GM12878 (cell line): ENCODE data around the gene KCNN3. TPM values are rescaled to one million over a fixed set of nuclear protein-coding genes. Genes with fewer than 3 reads are reported as not detected.

Source experiments
- ATAC-seq: fragments of 200-7000 bp; cut with Tn5 transposase; 3 replicates; pipeline ENCODE4 v1.9.1; 2020; ENCODE audit warnings: mild to moderate bottlenecking, moderate library complexity
- BruUV-seq: library from RNA; stranded (reverse); fragments of 400-500 nt; replicated peaks from 2 replicates; lab custom pipeline; 2021; lab: Mats Ljungman, UMichigan
- CTCF ChIA-PET: fragments of 300-600 bp; sonication (Branson Sonifier 250); formaldehyde crosslinking; extraction: SDS; loops from one replicate; lab custom pipeline; 2021; ENCODE audit warnings: inconsistent platforms; lab: Yijun Ruan, JAX
- POLR2A ChIA-PET: fragments of 350-600 bp; formaldehyde crosslinking; extraction: SDS; loops from one replicate; lab custom pipeline; 2021; ENCODE audit warnings: inconsistent platforms; lab: Charles Lee
- RAD21 ChIA-PET: fragments of 300-600 bp; sonication (Branson Sonifier 250); formaldehyde crosslinking; loops from one replicate; lab custom pipeline; 2023; ENCODE audit warnings: antibody characterized with exemption; ENCODE audit not compliant: unreplicated experiment; lab: Charles Lee
- SMC1A ChIA-PET: fragments of 300-600 bp; sonication (Branson Sonifier 250); formaldehyde crosslinking; loops from one replicate; lab custom pipeline; 2023; ENCODE audit not compliant: unreplicated experiment, uncharacterized antibody; lab: Charles Lee
- DNase-seq: peaks from one replicate; pipeline ENCODE4 v3.0.0-alpha.2; 2011; ENCODE audit warnings: low read depth, low spot score
- FAIRE-seq: peaks from 3 replicates; lab custom pipeline; 2011; peaks lifted over from hg19 to GRCh38; lab: Jason Lieb, UNC
- H2AFZ ChIP-seq: 2 replicates; pipeline ENCODE4 v1.6.0; 2011; ENCODE audit warnings: low read depth, low read length, control low read depth; ENCODE audit not compliant: control insufficient read depth
- H3K27ac ChIP-seq: 2 replicates; pipeline ENCODE4 v1.5.1; 2011; ENCODE audit warnings: control low read depth; ENCODE audit not compliant: control insufficient read depth, insufficient read depth
- H3K27me3 ChIP-seq, 2 experiments: replicated peaks in 1 of 2; 2 replicates each; pipeline versions ENCODE4 v1.6.0 to v1.6.1; 2011; ENCODE audit warnings: low read length in 1 of 2; ENCODE audit not compliant: control insufficient read depth in 2 of 2, insufficient read depth in 2 of 2
- H3K36me3 ChIP-seq, 2 experiments: 2 replicates each; pipeline ENCODE4 v1.5.1; 2011; ENCODE audit warnings: low read length in 1 of 2; ENCODE audit not compliant: control insufficient read depth in 2 of 2, insufficient read depth in 2 of 2
- H3K4me1 ChIP-seq: 2 replicates; pipeline ENCODE4 v1.6.1; 2011; ENCODE audit warnings: mild to moderate bottlenecking, low read length, moderate library complexity, mixed read lengths; ENCODE audit not compliant: control insufficient read depth, insufficient read depth
- H3K4me2 ChIP-seq: 2 replicates; pipeline ENCODE4 v1.6.0; 2011; ENCODE audit warnings: control low read depth; ENCODE audit not compliant: control insufficient read depth, insufficient read depth
- H3K4me3 ChIP-seq: fragments of 200-600 bp; sonication (generic); 2 replicates; pipeline ENCODE4 v1.5.1; 2016
- H3K79me2 ChIP-seq: 2 replicates; pipeline ENCODE4 v1.6.0; 2011; ENCODE audit warnings: low read length; ENCODE audit not compliant: control insufficient read depth, insufficient read depth
- H3K9ac ChIP-seq: 2 replicates; pipeline ENCODE4 v1.8.0; 2011; ENCODE audit warnings: low read length, control low read depth, mixed read lengths; ENCODE audit not compliant: control insufficient read depth, insufficient read depth
- H3K9me3 ChIP-seq: replicated peaks from 3 replicates; pipeline ENCODE4 v1.5.1; 2011; ENCODE audit warnings: mild to moderate bottlenecking, low read length; ENCODE audit not compliant: control insufficient read depth, insufficient read depth
- H4K20me1 ChIP-seq: 2 replicates; pipeline ENCODE4 v1.6.0; 2011; ENCODE audit not compliant: control insufficient read depth, insufficient read depth
- CEBPB ChIP-seq, 2 experiments: fragments of 150-350 bp in 1 of 2; IDR thresholded peaks; 2 replicates each; pipeline ENCODE4 v1.6.1; 2012 to 2014; ENCODE audit warnings: low read depth in 2 of 2, low read length in 2 of 2, borderline replicate concordance in 1 of 2, inconsistent platforms in 1 of 2
- HDAC2 ChIP-seq: fragments of 200-600 bp; sonication (generic); IDR thresholded peaks from 2 replicates; pipeline ENCODE4 v1.6.1; 2017
- IKZF2 ChIP-seq, 2 experiments: fragments of 450-650 bp; IDR thresholded peaks; 2 replicates each; pipeline ENCODE4 v1.6.1; 2017; ENCODE audit warnings: mild to moderate bottlenecking in 2 of 2, moderate library complexity in 2 of 2
- IRF4 ChIP-seq: IDR thresholded peaks from 2 replicates; pipeline ENCODE4 v1.6.1; 2011; ENCODE audit warnings: low read depth, low read length
- KAT2A ChIP-seq: conservative IDR thresholded peaks from 2 replicates; pipeline ENCODE4 v1.6.1; 2011; ENCODE audit warnings: low read depth, low read length; ENCODE audit not compliant: control insufficient read depth
- RAD21 ChIP-seq: IDR thresholded peaks from 2 replicates; pipeline ENCODE4 v1.6.1; 2011; ENCODE audit warnings: mild to moderate bottlenecking, low read depth, low read length, moderate library complexity; ENCODE audit not compliant: insufficient read depth
- RAD51 ChIP-seq: fragments of 450-650 bp; IDR thresholded peaks from 2 replicates; pipeline ENCODE4 v1.6.1; 2016; ENCODE audit warnings: moderate library complexity, mild to moderate bottlenecking, inconsistent platforms
- SMARCA5 ChIP-seq: fragments of 450-650 bp; IDR thresholded peaks from 2 replicates; pipeline ENCODE4 v1.6.1; 2017; ENCODE audit warnings: mild to moderate bottlenecking
- SREBF2 ChIP-seq: IDR thresholded peaks from 2 replicates; pipeline ENCODE4 v1.6.1; 2012; ENCODE audit warnings: mild to moderate bottlenecking, low read length
- WGBS: methylation state at CpG from one replicate; pipeline ENCODE4 v1.1.6; 2016; ENCODE audit warnings: low lambda C conversion rate; ENCODE audit not compliant: insufficient replicate concordance, insufficient coverage; ENCODE audit errors: missing lambda C conversion rate; 5-methylcytosine and 5-hydroxymethylcytosine counted together
- in situ Hi-C: fragments of 300-500 bp; cut with MboI; formaldehyde crosslinking; loops from 9 replicates; pipeline ENCODE4 v1.14.3; 2018; ENCODE audit warnings: mixed read lengths
- intact Hi-C: fragments of 100-400 bp; cut with micrococcal nuclease; formaldehyde crosslinking; loops from one replicate; pipeline ENCODE4 v1.14.2; 2022; ENCODE audit not compliant: unreplicated experiment
- polyA plus RNA-seq, 11 experiments: library from polyadenylated mRNA; depleted of rRNA in 4 of 11; unstranded in 6 of 11; stranded (reverse) in 5 of 11; fragments of >200 nt; fragmentation: Nextera tagmentation in 4 of 11; fragmentation: Illumina TruSeq in 1 of 11; extraction: Ambion mirVana in 4 of 11; extraction: Trizol in 1 of 11; gene quantifications; 1 replicate in 1 of 11; 2 replicates in 10 of 11; pipeline versions ENCODE4 v1.2.1 to v1.2.3, GENCODE V29; 2011 to 2016; ENCODE audit warnings: inconsistent platforms in 2 of 11, missing spikeins in 2 of 11, low read depth in 1 of 11
- total RNA-seq, 4 experiments: library from RNA; depleted of rRNA in 3 of 4; stranded (reverse); fragments of >200 nt in 3 of 4; fragmentation: Illumina TruSeq in 1 of 4; extraction: Trizol in 1 of 4; gene quantifications; 2 replicates each; pipeline versions ENCODE4 v1.2.1 to v1.2.3, GENCODE V29; 2013 to 2021

Gene KCNN3
- total and polyA plus RNA-seq, 10 of the 15 experiments (the other 5 are each of a cell fraction or from before 2014, with no cell fraction given) = 3.5 to 26.4 (median 14.9) TPM

DNA sequence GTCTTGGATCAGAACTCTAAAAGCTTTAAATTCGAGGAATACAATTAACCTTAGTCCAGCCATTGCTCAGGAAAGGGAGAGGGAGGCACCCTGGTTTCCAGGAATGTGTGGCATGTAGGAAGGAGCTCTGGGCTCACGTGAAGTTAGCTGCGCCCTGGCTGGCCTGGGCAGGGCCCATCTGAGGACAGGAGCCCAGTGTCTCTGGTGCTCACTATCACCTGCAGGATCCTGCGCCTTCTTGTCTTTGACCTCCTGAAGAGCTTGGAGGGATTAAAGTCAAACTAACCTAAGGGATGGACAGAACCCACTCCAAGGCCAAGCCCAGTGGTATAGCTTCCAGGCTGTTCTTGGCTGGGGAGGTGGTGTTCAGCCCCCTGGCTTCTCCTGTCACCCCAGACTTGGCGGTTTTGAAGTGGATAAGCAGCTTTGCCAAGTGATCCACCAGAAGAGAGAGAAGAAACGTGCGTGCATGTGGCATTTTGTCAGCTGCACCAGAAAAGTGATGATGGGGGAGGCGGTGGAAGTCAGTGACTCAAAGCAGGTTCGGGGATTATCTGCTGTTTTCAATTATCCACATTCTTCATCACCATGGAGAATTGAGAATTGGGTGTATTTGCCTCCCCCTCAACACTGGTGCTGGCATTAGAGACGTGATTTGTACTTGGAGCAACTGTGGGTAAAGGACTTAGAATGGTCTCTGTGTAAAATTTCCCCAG, 11.9 kb upstream of the KCNN3 start (continued):
- TF ChIP-seq KAT2A = no peak

DNA sequence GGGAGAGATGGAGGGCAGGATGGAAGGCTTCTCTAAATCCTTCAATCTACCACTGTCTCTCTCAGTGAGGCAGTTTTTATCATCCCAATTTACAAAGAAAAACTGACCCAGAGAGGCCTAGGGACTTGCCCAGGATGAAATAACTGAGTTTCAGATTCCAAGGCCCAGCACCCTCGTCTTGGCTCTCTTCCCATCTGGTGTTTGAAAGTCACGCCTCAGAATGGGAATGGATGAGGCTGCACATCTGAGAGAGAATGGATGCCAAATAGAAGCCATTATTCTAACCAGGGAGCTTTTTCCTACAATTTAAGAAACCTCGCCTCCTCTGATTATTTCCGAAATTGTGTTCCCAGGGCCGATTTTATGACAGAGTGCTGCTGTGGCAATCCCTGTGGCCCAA, 10.6 kb upstream of the KCNN3 start:
- SMC1A ChIA-PET = interaction anchor here (0.7 to 3.0 kb wide), 8 partner anchors 11 to 400 kb away, joined by 3 to 19 read pairs (median 3); partner anchors contain the start of gene PMVK
- no peak for ATAC-seq
- FAIRE-seq = no peak
- Histone ChIP-seq H3K9me3 (no peaks in the 10 kb centered on the region), H3K27ac (no peak overlapping the region), H2AFZ (no peak overlapping the region), H3K4me2 (no peak overlapping the region), H3K36me3 (no peaks in the 10 kb centered on the region), H3K79me2 (no peaks in the 10 kb centered on the region), H4K20me1 (no peaks in the 10 kb centered on the region), H3K4me3 (no peak overlapping the region), H3K4me1 (no peaks in the 10 kb centered on the region), H3K27me3 (no peaks in the 10 kb centered on the region), H3K9ac (no peak overlapping the region)
- TF ChIP-seq IKZF2 (IDR thresholded peaks at IDR 0.05) (no peak), RAD21 (no peak), HDAC2 (no peak), CEBPB (IDR thresholded peaks at IDR 0.05; ENCODE audit: borderline replicate concordance in 1 of 2, low read depth in 2 of 2, low read length in 2 of 2) (no peak), IRF4 (no peak), SMARCA5 (no peak), SREBF2 (no peak), KAT2A (no peak), RAD51 (no peak)
- in situ Hi-C loops = loop anchor here (5.0 kb wide), 2 partner anchors 213 to 313 kb away; partner anchors contain the start of gene CHRNB2
- WGBS = 40% methylated on average over 5 of the region's 5 CpGs
- BruUV-seq = no TSS peak
- intact Hi-C loops = no loop called here
- POLR2A ChIA-PET = interaction anchor here (0.6 kb wide), 1 partner anchor 118 kb away, joined by 5 read pairs; no protein-coding TSS in a partner anchor
- CTCF ChIA-PET = interaction anchor here (0.6 to 4.3 kb wide), 12 partner anchors 8 to 321 kb away, joined by 3 to 28 read pairs (median 5); partner anchors contain the start of genes ADAM15, KCNN3 and PMVK
- RAD21 ChIA-PET = interaction anchor here (0.9 to 3.0 kb wide), 5 partner anchors 10 to 321 kb away, joined by 3 to 20 read pairs (median 4); partner anchors contain the start of gene KCNN3
- no peak for DNase-seq
